ENCODE results near the gene TIMP1.

The TIMP1 gene

DNA sequence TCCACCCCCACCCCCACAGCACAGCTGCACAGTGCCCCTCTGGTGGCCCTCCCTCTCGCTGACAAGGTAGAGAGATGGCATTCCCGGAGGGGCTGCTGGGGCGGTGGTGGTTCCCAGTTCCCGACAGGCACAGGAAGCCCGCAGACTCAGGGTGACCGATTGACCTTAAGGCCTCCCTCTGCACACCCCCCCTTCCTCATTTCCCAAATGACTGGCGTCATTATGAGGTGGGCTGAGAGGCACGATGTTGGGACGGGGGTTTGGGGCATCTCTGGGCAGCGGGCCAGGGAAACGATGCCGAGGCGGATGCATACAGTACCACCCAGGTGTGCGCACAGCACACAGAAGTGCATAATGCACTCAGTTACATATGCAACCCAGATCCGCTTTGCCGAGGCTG is 3.5 kb upstream of the TIMP1 start:
- H3K4me3 ChIP-seq (ENCODE audit: low read depth, low read length) = no peak overlapping the region
- TF ChIP-seq, protein P1, sequence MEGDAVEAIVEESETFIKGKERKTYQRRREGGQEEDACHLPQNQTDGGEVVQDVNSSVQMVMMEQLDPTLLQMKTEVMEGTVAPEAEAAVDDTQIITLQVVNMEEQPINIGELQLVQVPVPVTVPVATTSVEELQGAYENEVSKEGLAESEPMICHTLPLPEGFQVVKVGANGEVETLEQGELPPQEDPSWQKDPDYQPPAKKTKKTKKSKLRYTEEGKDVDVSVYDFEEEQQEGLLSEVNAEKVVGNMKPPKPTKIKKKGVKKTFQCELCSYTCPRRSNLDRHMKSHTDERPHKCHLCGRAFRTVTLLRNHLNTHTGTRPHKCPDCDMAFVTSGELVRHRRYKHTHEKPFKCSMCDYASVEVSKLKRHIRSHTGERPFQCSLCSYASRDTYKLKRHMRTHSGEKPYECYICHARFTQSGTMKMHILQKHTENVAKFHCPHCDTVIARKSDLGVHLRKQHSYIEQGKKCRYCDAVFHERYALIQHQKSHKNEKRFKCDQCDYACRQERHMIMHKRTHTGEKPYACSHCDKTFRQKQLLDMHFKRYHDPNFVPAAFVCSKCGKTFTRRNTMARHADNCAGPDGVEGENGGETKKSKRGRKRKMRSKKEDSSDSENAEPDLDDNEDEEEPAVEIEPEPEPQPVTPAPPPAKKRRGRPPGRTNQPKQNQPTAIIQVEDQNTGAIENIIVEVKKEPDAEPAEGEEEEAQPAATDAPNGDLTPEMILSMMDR (IDR thresholded peaks at IDR 0.05; ENCODE audit: insufficient read depth, low read depth, low read length, missing control alignments) = no peak
- DNase-seq (ENCODE audit: low read depth) = no peak

DNA sequence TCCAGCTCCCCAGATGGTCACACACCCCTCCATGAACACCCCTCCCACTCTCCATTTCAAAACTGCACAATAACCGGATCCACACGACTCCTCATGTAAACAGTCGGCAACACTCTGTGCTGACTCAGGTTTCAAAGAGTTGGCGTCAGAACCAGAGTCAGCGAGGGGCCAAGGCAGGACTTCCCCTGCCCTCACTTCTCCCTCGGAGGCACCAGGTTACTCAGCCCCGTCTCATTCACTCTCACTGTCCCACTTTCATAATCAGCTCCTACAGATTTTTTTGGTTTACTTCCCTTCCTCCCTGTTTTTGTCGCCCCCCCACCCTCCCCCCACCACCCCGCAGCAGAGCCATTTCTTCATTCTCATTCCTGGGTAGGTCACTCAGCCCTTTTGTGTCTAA is 2.7 kb upstream of the TIMP1 start:
- TF ChIP-seq, protein P1 (IDR thresholded peaks at IDR 0.05; ENCODE audit: insufficient read depth, low read depth, low read length, missing control alignments) = no peak
- DNase-seq (ENCODE audit: low read depth) = peak; percentile 52
- H3K4me3 ChIP-seq (ENCODE audit: low read depth, low read length) = no peak overlapping the region

DNA sequence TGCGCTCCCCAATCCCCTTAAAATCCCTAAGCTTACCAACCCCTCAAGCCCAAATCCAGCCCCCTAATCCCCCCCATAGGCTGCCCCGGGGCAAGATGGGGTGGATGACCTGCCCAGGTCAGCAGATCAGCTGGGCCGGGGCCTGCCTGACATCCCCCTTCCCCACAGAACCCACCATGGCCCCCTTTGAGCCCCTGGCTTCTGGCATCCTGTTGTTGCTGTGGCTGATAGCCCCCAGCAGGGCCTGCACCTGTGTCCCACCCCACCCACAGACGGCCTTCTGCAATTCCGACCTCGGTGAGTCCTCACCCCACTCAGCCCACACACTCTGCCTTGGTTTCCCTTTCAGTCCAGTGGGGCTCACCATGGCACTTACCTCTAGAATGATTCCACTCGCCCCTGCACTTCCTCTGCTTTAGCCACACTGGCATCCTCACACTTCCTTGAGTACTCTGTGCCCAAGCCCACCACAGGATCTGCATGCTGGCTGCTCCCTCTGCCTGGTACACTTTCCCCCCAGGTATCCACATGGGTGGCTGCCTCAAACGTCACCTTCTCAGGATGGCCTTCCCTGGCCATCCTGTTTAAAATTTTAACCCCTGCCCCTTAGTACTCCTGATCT is 1.1 kb downstream of the TIMP1 start:
- no peak for DNase-seq (ENCODE audit: low read depth)
- peak overlapping the region; percentile 62 for H3K4me3 ChIP-seq (ENCODE audit: low read depth, low read length)
- TF ChIP-seq, protein P1 (IDR thresholded peaks at IDR 0.05; ENCODE audit: insufficient read depth, low read depth, low read length, missing control alignments) = no peak

DNA sequence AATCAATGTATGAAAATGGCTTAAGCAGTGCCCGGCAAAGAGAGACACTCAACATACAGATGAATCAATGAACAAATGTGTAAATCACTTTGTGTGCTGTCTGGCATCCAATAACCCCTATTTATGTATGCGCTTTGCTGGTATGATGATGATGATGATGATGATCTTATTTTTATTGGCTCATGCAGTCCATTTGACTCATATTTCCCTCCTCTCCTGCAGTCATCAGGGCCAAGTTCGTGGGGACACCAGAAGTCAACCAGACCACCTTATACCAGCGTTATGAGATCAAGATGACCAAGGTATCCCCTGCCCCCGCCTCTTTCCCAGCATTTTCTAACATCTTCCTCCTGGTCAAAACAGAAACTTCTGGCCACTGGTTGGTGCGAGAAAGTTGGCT is 2.5 kb downstream of the TIMP1 start:
- H3K4me3 ChIP-seq (ENCODE audit: low read depth, low read length) = no peak overlapping the region
- TF ChIP-seq, protein P1 (IDR thresholded peaks at IDR 0.05; ENCODE audit: insufficient read depth, low read depth, low read length, missing control alignments) = no peak
- DNase-seq (ENCODE audit: low read depth) = no peak

DNA sequence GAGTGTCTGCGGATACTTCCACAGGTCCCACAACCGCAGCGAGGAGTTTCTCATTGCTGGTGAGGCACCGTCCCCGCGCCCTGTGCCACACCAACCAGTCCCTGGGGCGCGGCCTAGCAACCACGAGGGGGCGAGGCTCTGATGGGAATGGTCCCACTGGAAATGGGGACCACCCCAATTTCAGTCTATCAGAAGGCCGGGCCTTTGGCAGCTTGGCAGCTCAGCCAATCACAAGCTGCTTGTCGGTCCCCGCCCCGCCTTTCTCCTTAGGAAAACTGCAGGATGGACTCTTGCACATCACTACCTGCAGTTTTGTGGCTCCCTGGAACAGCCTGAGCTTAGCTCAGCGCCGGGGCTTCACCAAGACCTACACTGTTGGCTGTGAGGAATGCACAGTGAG is 3.0 kb downstream of the TIMP1 start:
- no peak overlapping the region for H3K4me3 ChIP-seq (ENCODE audit: low read depth, low read length)
- TF ChIP-seq, protein P1 (IDR thresholded peaks at IDR 0.05; ENCODE audit: insufficient read depth, low read depth, low read length, missing control alignments) = no peak
- DNase-seq (ENCODE audit: low read depth) = no peak

DNA sequence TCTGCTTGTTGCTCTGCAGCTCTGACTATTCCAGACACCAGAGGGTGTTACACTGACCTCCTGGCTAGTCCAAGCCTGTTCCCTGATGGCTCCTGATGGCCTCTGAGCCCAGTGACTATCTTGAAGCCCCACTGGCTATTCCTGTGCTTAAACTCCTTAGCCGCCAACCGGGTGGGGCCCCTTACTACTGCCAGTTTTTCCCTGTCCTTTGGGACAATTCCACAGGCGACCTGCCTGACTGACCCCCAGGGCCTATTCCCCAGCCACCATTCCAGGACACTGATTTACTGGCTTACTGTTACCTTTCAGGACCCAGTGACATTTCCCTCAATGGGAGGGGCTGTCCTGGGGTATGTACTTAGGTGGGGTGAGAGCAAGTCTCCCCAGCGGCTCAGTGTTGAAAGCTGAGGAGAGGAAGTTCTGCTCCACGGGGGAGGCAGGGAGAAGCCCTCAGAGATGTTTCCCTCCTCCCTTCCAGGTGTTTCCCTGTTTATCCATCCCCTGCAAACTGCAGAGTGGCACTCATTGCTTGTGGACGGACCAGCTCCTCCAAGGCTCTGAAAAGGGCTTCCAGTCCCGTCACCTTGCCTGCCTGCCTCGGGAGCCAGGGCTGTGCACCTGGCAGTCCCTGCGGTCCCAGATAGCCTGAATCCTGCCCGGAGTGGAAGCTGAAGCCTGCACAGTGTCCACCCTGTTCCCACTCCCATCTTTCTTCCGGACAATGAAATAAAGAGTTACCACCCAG is 4.0 kb downstream of the TIMP1 start:
- DNase-seq (ENCODE audit: low read depth) = no peak
- TF ChIP-seq, protein P1 (IDR thresholded peaks at IDR 0.05; ENCODE audit: insufficient read depth, low read depth, low read length, missing control alignments) = no peak
- H3K4me3 ChIP-seq (ENCODE audit: low read depth, low read length) = no peak overlapping the region
